CD14-positive monocyte (primary cell): ENCODE results near the gene FPR3. TPM values are rescaled to one million over a fixed set of nuclear protein-coding genes. Genes with fewer than 3 reads are reported as not detected.
A peak's percentile ranks its signal among the peaks of the same experiment; 100 is the strongest.

Experiments
- DNase-seq, 3 donors: peaks; one replicate each; pipeline ENCODE4 v3.0.0-alpha.2; 2011 to 2022
- H2AFZ ChIP-seq: 2 replicates; pipeline ENCODE4 v1.6.0; 2012; ENCODE audit warnings: mild to moderate bottlenecking, low read depth, low read length, inconsistent platforms; ENCODE audit not compliant: insufficient read depth, poor library complexity, severe bottlenecking
- H3K27ac ChIP-seq, 2 donors: 1 replicate in 1 of 2; 2 replicates in 1 of 2; pipeline ENCODE4 v1.5.1; 2012 to 2013; ENCODE audit warnings: low read length in 2 of 2, control low read depth in 1 of 2, inconsistent platforms in 1 of 2, low read depth in 1 of 2, mild to moderate bottlenecking in 1 of 2
- H3K27me3 ChIP-seq, 2 donors: one replicate each; pipeline versions ENCODE4 v1.6.0 to v1.6.1; 2011 to 2013; ENCODE audit warnings: low read length in 2 of 2; ENCODE audit not compliant: control insufficient read depth in 2 of 2, insufficient read depth in 2 of 2
- H3K36me3 ChIP-seq, 2 donors: replicated peaks in 1 of 2; 1 replicate in 1 of 2; 2 replicates in 1 of 2; pipeline versions ENCODE4 v1.5.1 to v1.6.1; 2012 to 2013; ENCODE audit warnings: low read length in 2 of 2, control low read depth in 1 of 2, inconsistent platforms in 1 of 2, mild to moderate bottlenecking in 1 of 2; ENCODE audit not compliant: insufficient read depth in 2 of 2, control insufficient read depth in 1 of 2
- H3K4me1 ChIP-seq, 2 donors: 1 replicate in 1 of 2; 2 replicates in 1 of 2; pipeline versions ENCODE4 v1.5.1 to v1.6.1; 2012 to 2013; ENCODE audit warnings: low read length in 2 of 2, control low read depth in 1 of 2, inconsistent platforms in 1 of 2, mild to moderate bottlenecking in 1 of 2, moderate library complexity in 1 of 2; ENCODE audit not compliant: insufficient read depth in 2 of 2, control insufficient read depth in 1 of 2
- H3K4me2 ChIP-seq: replicated peaks from 2 replicates; pipeline ENCODE3; 2012; ENCODE audit warnings: low read length, moderate library complexity, mild to moderate bottlenecking; ENCODE audit not compliant: poor library complexity, severe bottlenecking; ENCODE audit errors: extremely low read depth
- H3K4me3 ChIP-seq, 3 experiments: fragments of 200-600 bp in 1 of 3; sonication (generic) in 1 of 3; replicated peaks in 1 of 3; 1 replicate in 2 of 3; 2 replicates in 1 of 3; pipeline ENCODE4 v1.5.1; 2011 to 2013; ENCODE audit warnings: low read length in 3 of 3, mild to moderate bottlenecking in 3 of 3, control low read depth in 2 of 3, low read depth in 2 of 3, inconsistent platforms in 1 of 3, moderate library complexity in 1 of 3
- H3K79me2 ChIP-seq: 2 replicates; pipeline ENCODE4 v1.6.0; 2012; ENCODE audit warnings: mild to moderate bottlenecking, control low read depth, inconsistent platforms, low read length, moderate library complexity; ENCODE audit not compliant: insufficient read depth
- H3K9ac ChIP-seq: 2 replicates; pipeline ENCODE4 v1.6.0; 2017; ENCODE audit warnings: low read length, mild to moderate bottlenecking; ENCODE audit not compliant: insufficient read depth, poor library complexity, severe bottlenecking
- H3K9me3 ChIP-seq, 2 donors: replicated peaks in 1 of 2; 1 replicate in 1 of 2; 2 replicates in 1 of 2; pipeline versions ENCODE4 v1.5.1 to v1.6.1; 2012 to 2013; ENCODE audit warnings: low read length in 2 of 2, control low read depth in 1 of 2; ENCODE audit not compliant: control insufficient read depth in 1 of 2, insufficient read depth in 1 of 2
- H4K20me1 ChIP-seq: 2 replicates; pipeline ENCODE4 v1.6.0; 2012; ENCODE audit warnings: mild to moderate bottlenecking, low read length, control low read depth, moderate library complexity; ENCODE audit not compliant: insufficient read depth
- H3K27ac Mint-ChIP-seq, 7 donors: one replicate each; pipeline ENCODE4 v1.8.0; 2020; ENCODE audit warnings: mild to moderate bottlenecking in 7 of 7, mixed read lengths in 7 of 7, moderate library complexity in 6 of 7, inconsistent platforms in 2 of 7
- H3K27me3 Mint-ChIP-seq, 3 donors: one replicate each; pipeline ENCODE4 v1.8.0; 2021 to 2022; ENCODE audit warnings: low read depth in 3 of 3, mild to moderate bottlenecking in 3 of 3, mixed read lengths in 3 of 3, moderate library complexity in 3 of 3, inconsistent platforms in 1 of 3
- H3K36me3 Mint-ChIP-seq, 2 donors: one replicate each; pipeline ENCODE4 v1.8.0; 2020; ENCODE audit warnings: mixed read lengths in 2 of 2, inconsistent platforms in 1 of 2, mild to moderate bottlenecking in 1 of 2
- H3K4me1 Mint-ChIP-seq: one replicate; pipeline ENCODE4 v1.8.0; 2020; ENCODE audit warnings: mild to moderate bottlenecking, mixed read lengths
- H3K4me3 Mint-ChIP-seq, 2 donors: one replicate each; pipeline ENCODE4 v1.8.0; 2020; ENCODE audit warnings: mild to moderate bottlenecking in 2 of 2, mixed read lengths in 2 of 2, moderate library complexity in 1 of 2
- H3K9me3 Mint-ChIP-seq, 7 donors: one replicate each; pipeline ENCODE4 v1.8.0; 2020 to 2022; ENCODE audit warnings: mixed read lengths in 7 of 7, mild to moderate bottlenecking in 6 of 7, moderate library complexity in 6 of 7, inconsistent platforms in 2 of 7
- WGBS: methylation state at CpG from one replicate; pipeline ENCODE4 v1.1.5; 2013; ENCODE audit warnings: missing lambda C conversion rate; ENCODE audit not compliant: insufficient coverage; 5-methylcytosine and 5-hydroxymethylcytosine counted together
- intact Hi-C, 2 donors: fragments of 100-400 bp; cut with micrococcal nuclease; formaldehyde crosslinking; loops; one replicate each; pipeline versions ENCODE4 v1.15.0 to v1.15.1; 2023
- polyA plus RNA-seq, 3 donors: library from polyadenylated mRNA; depleted of rRNA in 1 of 3; unstranded in 2 of 3; stranded (reverse) in 1 of 3; fragments of 300-500 nt in 2 of 3; fragments of >200 nt in 1 of 3; fragmentation: Illumina TruSeq in 2 of 3; gene quantifications; 1 replicate in 2 of 3; 2 replicates in 1 of 3; pipeline ENCODE4 v1.2.3, GENCODE V29; 2012 to 2021
- TF ChIP-seq, protein P1 (sequence below): fragments of 200-600 bp; IDR thresholded peaks from one replicate; pipeline ENCODE4 v1.8.0; 2022; ENCODE audit warnings: antibody characterized with exemption, mild to moderate bottlenecking

Gene FPR3
- polyA plus RNA-seq, 3 donors, result 1.4 to 3.8 (median 3.5) TPM

DNA sequence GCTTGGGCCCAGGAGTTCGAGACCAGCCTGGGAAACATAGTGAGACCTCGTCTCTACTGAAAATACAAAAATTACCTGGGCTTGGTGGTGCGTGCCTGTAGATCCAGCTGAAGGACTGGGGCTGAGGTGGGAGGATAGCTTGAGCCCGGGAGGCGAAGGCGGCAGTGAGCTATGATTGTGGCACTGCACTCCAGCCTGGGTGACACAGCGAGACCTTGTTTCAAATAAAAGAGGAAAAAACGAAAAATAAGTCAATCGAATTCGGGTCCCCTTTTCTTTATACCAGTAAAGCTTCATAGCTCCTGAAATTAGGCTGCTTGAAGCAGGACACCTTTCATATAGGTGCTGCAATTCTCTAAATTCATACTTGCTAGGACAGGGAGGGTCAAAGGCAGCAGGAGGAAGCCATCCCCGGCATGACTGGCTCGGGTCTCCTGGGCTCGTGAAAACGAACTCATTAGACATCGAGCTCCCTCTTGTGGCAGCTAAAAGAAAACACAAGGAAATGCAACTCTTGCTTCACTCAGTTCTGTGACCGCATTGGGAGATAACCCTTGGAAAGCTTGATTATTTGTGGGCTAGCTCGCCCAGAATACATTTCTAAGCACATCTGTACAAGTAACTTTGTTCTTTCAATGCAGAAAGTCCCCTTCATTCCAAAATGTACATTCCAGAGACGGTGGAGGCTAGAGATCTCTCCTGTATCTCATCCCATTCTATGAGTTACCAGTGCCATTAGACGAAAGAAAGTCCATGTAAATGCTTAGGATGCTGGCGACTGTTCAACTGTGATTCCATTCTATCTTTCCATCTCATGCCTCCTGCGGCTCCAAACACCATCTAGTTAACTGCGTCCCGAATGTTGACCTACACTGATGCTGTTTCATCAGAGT is 17.1 kb upstream of the FPR3 start:
- DNase-seq, result peak; percentile 81 to 93 (median 91)
- WGBS, result 29% methylated on average over 10 of the region's 23 CpGs
- Mint-ChIP-seq H3K4me3 (peak overlapping the region in 1 of 2 donors; percentile 39), H3K4me1 (peaks cover 66% of the 10 kb centered on the region), H3K27me3 (peaks cover 3% of the 10 kb centered on the region in 3 donors), H3K36me3 (peaks cover 5 to 11% of the 10 kb centered on the region in 2 donors), H3K27ac (peak overlapping the region; percentile 10 to 86 (median 70)), H3K9me3 (peaks cover 8 to 22% (median 16%) of the 10 kb centered on the region in 7 donors)
- H3K4me2 ChIP-seq, result peak overlapping the region; percentile 20
- no peak overlapping the region for H3K4me3 ChIP-seq
- no peaks in the 10 kb centered on the region for H4K20me1 ChIP-seq
- TF ChIP-seq, protein P1, sequence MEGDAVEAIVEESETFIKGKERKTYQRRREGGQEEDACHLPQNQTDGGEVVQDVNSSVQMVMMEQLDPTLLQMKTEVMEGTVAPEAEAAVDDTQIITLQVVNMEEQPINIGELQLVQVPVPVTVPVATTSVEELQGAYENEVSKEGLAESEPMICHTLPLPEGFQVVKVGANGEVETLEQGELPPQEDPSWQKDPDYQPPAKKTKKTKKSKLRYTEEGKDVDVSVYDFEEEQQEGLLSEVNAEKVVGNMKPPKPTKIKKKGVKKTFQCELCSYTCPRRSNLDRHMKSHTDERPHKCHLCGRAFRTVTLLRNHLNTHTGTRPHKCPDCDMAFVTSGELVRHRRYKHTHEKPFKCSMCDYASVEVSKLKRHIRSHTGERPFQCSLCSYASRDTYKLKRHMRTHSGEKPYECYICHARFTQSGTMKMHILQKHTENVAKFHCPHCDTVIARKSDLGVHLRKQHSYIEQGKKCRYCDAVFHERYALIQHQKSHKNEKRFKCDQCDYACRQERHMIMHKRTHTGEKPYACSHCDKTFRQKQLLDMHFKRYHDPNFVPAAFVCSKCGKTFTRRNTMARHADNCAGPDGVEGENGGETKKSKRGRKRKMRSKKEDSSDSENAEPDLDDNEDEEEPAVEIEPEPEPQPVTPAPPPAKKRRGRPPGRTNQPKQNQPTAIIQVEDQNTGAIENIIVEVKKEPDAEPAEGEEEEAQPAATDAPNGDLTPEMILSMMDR, result peak; percentile 84
- H2AFZ ChIP-seq, result no peak overlapping the region
- H3K27ac ChIP-seq, result no peak overlapping the region
- no peak overlapping the region for H3K9ac ChIP-seq
- no peaks in the 10 kb centered on the region for H3K36me3 ChIP-seq
- intact Hi-C loops, result loop anchor here (5.0 to 10.0 kb wide), 4 partner anchors 41 to 111 kb away; no protein-coding TSS in a partner anchor
- no peaks in the 10 kb centered on the region for H3K27me3 ChIP-seq
- peaks cover 55 to 70% of the 10 kb centered on the region in 2 donors for H3K4me1 ChIP-seq
- H3K79me2 ChIP-seq, result no peaks in the 10 kb centered on the region
- peaks cover 9 to 15% of the 10 kb centered on the region in 2 donors for H3K9me3 ChIP-seq

DNA sequence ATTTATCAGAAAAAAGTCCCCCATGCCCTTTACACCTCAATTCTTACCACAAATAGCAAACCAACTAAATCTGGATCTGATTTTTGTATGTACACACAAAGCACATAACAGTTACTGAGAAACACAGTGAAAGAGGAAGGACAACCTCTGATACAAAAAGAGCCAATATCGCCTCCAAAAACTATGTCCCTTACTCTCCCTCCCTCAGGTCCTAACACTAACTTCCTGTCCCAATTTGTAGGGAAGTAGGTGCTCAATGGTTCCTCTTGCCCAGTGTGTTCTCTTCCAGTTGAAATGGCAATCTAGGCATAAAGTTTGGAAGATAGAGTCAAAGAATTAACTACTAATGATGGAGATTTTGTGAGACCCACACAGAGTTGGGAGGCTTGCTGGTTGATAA is 15.8 kb upstream of the FPR3 start:
- H3K9me3 ChIP-seq, result peaks cover 0 to 2% of the 10 kb centered on the region in 2 donors
- TF ChIP-seq, protein P1, result no peak
- intact Hi-C loops, result loop anchor here (5.0 to 10.0 kb wide), 4 partner anchors 42 to 112 kb away; no protein-coding TSS in a partner anchor
- H3K4me1 ChIP-seq, result peaks cover 62 to 81% of the 10 kb centered on the region in 2 donors
- peak in 1 of 3 donors; percentile 43 for DNase-seq
- peaks cover 0 to 3% (median 3%) of the 10 kb centered on the region in 3 donors for H3K27me3 Mint-ChIP-seq
- no peaks in the 10 kb centered on the region for H4K20me1 ChIP-seq
- no peak overlapping the region for H3K4me2 ChIP-seq
- H3K9me3 Mint-ChIP-seq, result peaks cover 0 to 10% (median 4%) of the 10 kb centered on the region in 7 donors
- no peak overlapping the region for H3K4me3 ChIP-seq
- no peaks in the 10 kb centered on the region for H3K36me3 ChIP-seq
- peaks cover 3 to 4% of the 10 kb centered on the region in 2 donors for H3K36me3 Mint-ChIP-seq
- H3K79me2 ChIP-seq, result no peaks in the 10 kb centered on the region
- peaks cover 62% of the 10 kb centered on the region for H3K4me1 Mint-ChIP-seq
- H3K27me3 ChIP-seq, result no peaks in the 10 kb centered on the region
- peak overlapping the region in 4 of 7 donors; percentile 4 to 61 (median 17) for H3K27ac Mint-ChIP-seq
- no peak overlapping the region for H3K27ac ChIP-seq
- WGBS, result no CpG with 5 or more reads among the region's 1 CpG
- no peak overlapping the region for H2AFZ ChIP-seq
- H3K9ac ChIP-seq, result no peak overlapping the region
- H3K4me3 Mint-ChIP-seq, result peak overlapping the region in 1 of 2 donors; percentile 21
